Central memory CD4-positive, alpha-beta T cell (primary cell): ENCODE results near the gene MRPL20.
"Not testable (repeated sequence)": the region's sequence is repeated elsewhere in the genome, so short reads cannot be mapped to it uniquely, and the experiment has no call there.

ENCODE experiments used
- DNase-seq: peaks from one replicate; pipeline ENCODE4 v3.0.0; 2022
- total RNA-seq, 3 experiments: gene quantifications; one replicate each; lab custom pipeline; 2026; lab: John Stamatoyannopoulos, UW

The MRPL20 gene
- 39.9 to 138 (median 51.8) reads per million in 3 experiments for total RNA-seq

DNA sequence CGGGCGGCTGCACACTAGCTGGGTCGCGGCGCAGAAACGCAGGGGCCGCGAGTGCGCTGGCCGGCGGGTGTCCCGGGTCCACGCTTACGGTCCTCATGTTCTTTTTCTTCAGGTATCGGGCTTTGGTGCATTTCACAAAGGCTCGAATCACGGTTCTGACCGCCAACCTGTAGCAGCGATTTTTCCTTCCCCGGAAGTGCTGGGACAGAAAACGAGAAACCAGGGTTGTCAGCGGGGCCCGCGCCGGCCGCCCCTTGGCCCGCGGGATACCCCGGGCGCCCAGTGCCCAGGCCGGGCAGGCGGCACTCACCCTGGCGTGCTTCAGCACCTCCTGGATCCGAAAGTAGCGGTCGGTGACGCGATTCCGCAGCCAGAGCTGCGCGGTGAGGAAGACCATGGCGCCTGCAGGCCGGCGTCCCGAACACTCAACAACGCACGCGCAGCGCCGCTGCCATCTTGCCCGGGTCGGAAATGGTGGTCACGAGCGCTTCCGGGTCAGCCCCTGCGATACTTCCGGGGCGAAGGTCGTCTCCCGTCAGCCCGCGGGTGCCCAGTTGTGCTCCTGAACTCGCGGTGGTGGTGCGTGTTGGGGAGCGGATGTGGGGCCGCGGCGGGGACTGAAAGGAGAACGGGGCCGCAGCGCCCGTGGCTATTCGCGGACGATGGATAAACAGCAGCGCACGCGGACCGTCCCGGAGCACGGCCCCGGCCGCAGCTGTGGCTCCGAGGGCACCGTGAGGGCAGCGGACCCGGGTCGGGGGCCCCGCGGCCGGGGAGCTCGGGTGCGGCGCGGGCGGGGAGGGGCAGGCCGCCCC is at the start of gene MRPL20:
Gene MRPL20, minus strand, starts transcription at position 473 of the 815 bp plus-strand sequence. Its CDS starts 76 bp downstream, at position 397.
- peak; percentile 95 for DNase-seq

DNA sequence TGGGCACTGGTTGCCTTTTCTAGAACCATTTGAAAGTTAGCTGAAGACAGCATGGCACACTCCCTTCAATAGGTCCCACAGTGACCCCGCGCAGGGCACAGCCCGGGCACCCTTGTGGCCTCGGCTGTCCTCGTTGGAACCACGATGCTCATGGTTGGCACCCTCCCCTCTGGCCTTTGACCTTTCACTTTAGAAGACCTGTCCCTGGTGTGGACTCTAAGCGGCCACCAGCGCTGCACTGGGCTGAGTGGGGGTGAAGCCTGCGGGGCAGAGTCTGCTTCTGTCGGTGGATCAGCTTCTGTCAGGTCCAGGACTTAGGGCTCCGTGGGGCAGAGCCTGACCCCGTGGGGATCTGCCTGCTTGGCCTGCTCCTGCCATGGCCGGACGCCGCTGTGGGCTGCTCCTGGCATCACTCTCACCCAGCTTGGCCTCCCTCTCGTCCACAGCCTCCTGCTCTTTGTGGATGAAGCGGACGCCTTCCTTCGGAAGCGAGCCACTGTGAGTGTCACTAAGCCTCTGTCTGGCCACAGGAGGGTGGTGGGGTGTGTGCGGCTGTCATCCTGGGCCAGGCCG is 49.7 kb upstream of the MRPL20 start:
- not testable (repeated sequence) for DNase-seq

GRCh38 chr1:1455934-1456333 is 48.8 kb upstream of the MRPL20 start:
- DNase-seq = not testable (repeated sequence)

DNA sequence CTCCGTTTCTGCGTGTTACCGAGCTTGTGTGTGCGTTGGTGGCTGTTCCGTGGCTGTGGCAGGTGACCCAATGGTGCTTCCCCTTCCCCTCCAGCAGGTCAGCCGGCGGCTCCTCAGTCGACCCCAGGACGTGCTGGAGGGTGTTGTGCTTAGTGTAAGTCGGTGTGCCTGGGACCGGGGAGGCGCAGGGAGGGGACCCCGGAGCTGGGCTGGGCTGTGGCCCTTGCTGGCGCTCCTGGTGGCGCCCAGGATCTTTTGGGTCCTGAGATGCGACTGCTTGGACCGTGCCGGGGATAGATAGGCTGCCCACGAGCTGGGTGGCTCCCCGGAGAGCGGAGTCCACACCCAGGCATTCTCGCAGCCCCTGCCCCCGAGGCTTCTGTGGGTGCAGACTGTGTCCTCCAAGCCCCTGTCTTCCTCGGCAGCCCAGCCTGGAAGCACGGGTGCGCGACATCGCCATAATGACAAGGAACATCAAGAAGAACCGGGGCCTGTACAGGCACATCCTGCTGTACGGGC is 48.3 kb upstream of the MRPL20 start:
- DNase-seq = no peak

- DNase-seq = not testable (repeated sequence)
Observed at GRCh38 chr1:1454286-1455056, 47.4 kb upstream of the MRPL20 start.

DNA sequence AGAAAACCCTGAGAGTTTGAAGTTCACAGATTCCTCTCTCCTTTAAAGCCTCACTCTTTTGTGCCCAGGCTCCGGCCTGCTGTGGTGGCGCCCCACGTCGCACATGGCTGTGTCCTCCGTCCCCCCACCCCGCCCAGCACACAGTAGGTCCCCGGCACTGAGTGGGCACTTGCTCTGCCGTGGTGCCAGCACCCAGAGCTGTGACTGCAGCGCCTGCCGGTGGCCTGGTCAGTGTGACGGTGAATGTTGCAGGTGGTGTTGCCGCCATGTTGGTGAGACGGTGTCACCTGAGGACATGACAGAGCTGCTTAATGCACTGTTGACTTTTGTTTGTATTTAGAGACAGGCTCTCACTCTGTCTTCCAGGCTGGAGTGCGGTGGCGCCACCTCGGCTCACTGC is 45.8 kb upstream of the MRPL20 start:
- no peak for DNase-seq

DNA sequence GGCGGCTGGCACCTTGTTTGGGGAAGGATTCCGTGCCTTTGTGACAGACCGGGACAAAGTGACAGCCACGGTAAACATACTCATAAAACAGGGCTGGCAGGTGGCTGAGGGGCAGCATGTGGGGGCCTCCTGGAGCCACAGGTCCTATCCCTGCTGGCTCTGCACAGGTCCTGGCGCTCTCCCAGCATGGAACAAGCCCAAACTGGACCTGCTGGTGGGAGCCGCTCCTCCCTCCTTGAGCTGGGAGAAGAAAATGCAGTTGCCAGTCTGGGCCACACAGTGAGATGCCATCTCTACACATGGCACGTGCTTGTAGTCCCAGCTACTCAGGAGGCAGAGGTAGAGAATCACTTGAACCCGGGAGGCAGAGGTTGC is 45.3 kb upstream of the MRPL20 start:
- DNase-seq = not testable (repeated sequence)

DNA sequence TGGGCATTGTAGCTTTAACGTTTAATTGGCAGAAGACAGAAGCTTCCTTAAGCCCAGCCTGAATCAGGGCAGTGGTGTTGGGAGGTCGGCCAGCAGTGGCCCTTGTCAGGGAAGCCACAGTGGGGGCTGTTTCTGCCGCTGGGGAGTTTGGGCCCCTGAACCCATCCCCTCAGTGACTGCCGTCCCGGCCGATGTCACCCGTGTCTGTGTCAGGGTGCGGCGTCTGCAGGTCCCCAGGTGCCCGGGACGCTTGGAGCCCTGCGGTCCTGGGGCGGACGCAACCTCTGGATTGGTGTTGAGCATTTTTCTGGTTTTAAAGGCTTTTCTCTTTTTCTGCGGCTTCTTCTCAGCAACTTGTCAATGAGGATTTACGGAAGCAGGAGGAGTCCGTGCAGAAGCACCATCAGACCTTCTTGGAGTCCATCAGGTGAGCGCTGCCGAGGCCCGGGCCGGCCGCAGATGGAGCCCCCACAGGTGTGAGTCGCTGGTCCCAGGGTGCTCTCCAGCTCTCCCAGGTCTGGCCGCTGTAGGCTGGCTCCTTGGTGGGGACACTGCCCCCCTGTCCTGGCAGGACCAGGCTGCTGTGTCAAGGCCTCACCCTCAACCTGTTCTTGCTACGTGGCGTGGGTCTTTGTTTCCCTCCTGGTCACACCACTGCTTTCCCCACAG is 44.7 kb upstream of the MRPL20 start:
- DNase-seq = no peak

DNA sequence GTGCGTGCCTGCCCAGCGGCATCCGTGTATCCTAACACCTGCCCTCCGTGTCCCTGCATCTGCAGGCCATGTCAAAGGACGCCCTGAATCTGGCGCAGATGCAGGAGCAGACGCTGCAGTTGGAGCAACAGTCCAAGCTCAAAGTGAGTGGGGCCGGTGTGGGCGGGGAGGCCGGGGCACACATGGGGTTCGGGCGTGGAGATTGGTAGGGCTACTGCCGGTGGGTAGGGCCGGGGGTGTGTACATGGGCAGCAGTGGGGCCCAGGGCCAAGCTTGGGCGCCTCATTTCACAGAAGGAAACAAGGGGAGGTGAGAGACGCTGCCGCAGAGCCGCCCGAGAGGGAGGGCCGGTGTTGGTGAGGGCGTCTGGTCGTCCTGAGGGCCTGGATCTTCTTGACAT is 43.5 kb upstream of the MRPL20 start:
- not testable (repeated sequence) for DNase-seq

DNA sequence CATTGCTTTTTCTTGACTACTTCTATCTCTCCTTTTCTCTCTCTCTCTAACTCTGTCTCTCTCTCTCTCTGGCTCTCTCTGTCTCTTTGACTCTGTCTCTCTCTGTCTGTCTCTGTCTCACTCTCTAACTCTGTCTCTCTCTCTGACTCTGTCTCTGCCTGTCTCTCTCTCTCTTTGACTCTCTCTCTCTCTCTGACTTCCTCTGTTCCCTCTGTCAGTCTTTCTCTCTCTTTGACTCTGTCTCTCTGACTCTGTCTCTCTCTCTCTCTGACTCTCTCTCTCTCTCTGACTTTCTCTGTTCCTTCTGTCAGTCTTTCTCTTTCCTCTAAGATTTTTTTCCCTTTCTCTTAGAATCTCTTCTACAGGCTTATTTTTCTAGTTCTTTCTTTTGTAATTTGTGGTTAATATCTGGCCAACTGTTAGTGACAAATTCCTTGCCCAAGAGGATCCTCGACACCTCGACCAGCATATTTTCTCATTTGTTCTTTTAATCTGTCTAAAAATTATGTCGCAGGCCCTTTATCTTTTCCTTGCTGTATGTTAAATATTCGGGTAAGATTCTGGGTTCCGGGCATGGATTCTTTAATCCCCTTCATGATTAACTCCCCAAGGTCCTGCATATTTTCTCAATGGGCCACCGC is 42.1 kb upstream of the MRPL20 start, which contains the start of gene ATAD3C:
Gene ATAD3C, plus strand, starts transcription at position 591 of the 641 bp plus-strand sequence. CDS start 995 bp downstream, outside the sequence.
- DNase-seq = no peak

DNA sequence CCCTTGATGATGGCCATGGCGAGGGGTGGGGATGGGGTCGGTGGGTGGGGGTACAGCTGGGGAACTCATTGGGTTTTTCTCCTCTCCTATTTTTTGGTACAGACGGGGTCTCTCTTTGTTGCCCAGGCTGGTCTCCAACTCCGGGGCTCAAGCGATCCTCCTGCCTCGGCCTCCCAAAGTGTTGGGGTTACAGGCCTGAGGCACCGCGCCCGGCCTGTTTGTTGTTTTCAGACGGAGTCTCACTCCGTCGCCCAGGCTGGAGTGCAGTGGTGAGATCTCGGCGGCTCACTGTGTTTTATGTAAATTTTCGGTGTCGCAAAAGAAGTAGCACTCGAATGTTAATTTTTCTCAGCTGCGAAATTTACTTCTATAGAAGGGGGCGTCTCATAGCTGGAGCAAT is 39.5 kb upstream of the MRPL20 start:
- not testable (repeated sequence) for DNase-seq

DNA sequence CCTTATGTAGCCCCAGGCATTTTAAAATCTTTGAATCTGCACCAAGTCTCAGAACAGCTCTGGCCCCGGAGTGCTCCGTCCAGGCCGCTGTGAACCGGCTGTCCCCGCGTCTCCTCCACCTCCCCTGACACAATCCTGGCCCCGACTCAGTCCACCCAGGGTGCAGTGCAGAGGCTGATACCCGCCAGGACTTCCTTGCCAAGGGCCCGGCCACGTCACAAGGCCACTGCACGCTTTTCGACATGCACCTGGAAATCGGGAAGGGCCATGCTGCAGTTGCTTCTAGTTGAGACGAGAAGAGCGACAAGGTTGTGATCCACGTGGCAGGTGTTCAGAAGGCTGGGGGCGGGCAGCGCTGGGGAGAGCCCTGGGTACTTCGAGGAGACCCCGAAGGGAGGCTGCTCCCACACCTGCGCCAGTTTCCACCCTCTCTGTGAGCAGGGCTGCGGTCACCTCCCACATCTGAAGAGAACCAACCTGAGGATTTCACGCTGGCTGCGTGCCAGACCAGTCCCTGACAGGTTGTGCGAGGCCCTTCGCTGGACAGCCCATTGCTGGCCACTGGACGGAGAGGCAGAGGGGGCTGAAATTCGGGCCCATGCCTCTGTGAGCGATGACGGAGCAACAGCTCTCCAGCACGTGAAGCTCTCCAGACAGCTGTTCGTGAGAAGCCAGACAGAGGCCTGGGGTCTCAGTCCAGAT is 35.1 kb upstream of the MRPL20 start:
- no peak for DNase-seq

DNA sequence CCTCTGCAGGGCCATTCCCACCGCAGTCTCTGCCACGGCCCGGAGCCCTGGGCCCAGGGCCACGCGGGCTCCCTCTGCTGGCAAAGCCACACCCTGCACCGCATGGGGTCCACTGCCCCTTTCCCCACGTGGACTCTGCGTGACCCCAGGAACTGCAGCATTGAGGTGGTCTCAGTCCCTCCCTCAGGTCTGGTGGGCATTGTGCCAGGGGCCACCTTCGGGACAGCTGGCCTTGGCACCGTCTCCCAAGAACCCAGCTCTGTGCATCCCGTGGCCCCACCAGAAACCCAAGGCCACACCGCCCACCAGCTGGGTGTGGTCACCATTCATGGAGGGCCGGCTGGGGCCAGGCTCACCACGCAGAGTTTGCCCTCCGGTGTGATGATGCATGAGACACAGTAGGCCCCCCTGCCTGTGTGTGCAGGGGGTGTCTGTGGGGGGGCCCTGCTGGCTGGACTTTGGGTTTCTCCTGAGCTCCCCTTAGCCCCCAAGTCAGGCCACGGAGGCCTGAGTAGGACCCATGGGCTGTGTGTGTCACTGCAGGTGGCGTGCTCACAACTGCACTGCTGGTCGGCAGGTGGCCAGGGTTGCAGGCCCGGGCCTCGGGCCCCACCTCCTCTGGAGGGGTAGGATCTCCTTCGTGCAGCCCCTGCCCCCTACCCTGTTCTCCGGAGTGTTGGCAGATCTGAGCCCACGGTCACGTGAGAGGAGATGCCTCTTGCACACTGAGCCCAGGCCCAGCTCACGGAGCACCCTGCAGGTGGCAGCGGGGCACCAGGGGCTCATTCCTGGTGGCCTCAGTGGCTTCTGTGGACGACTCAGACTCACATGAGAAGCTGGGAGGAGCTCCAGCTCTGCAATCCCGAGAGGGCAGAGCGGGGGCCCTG is 34.2 kb upstream of the MRPL20 start:
- peak; percentile 35 for DNase-seq

- DNase-seq = no peak
Observed at GRCh38 chr1:1440262-1441001, 33.3 kb upstream of the MRPL20 start.

- DNase-seq = no peak
Observed at GRCh38 chr1:1439546-1440261, 32.6 kb upstream of the MRPL20 start.

DNA sequence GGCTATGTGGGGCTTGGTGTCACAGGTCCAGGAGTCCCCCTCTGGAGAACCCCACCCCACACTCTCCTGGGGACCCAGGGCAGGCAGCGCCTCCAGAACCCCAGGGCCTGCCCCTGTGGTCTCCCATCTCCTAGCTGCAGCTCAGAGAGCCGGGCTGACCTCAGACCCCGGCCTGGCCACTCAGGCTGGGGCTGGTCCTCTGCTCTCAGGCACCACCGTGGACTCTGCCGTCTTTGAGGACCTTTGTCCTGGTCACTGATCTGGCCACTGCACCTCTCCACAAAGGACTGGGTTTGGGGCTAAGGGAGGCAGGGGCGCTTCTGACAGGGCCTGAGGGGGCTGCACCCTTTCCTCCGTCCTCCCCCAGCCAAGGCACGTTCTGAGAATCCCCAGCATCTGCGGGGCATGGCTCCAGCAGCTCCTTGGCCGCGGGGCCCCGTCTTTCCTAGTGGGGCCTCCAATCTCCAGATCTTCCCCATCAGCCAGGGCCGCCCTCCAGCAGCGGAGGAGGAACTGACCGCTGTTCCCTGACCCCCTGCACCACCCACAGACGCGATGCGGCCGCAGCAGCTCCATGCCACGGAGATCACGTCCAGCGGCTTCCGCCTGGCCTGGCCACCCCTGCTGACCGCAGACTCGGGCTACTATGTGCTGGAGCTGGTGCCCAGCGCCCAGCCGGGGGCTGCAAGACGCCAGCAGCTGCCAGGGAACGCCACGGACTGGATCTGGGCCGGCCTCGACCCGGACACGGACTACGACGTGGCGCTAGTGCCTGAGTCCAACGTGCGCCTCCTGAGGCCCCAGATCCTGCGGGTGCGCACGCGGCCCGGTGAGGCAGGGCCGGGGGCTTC is 31.7 kb upstream of the MRPL20 start:
- DNase-seq = no peak

DNA sequence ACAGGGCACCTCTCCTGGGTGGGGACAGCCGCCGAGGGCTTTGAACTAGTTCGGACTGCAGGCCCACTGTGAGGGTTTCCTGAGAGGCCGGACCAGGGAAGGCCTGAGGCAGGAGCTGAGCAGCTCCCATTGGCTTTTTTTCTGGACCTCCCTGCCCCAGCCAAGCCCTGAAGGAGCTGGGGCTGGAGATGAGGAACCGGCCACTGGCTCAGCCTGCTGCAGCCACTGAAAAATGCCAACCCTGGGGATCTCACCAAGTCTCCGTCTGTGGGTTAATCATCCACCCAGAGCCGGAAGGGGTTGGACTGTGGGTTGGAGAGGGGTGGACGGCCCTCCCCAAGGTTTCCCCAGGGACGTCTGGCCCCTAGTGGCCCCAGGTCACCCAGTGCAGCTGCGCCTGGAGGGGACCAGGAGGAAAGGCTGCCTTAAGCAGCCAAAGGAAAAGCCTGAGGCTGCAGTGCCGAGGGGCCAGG is 30.8 kb upstream of the MRPL20 start:
- DNase-seq = no peak
